ENCODE data around the gene SERBP1.

The SERBP1 gene

GRCh38 chr1:67372136-67372535 lies 58.1 kb downstream of the SERBP1 start:
- H3K27ac ChIP-seq (ENCODE audit: low read depth, low read length), result no peak overlapping the region
- no peaks in the 10 kb centered on the region for H3K79me2 ChIP-seq (ENCODE audit: control insufficient read depth, low read length)
- H3K36me3 ChIP-seq (ENCODE audit: control insufficient read depth, low read length), result no peaks in the 10 kb centered on the region
- H4K20me1 ChIP-seq (ENCODE audit: control insufficient read depth, insufficient read depth, low read depth, low read length), result no peaks in the 10 kb centered on the region
- TF ChIP-seq EZH2phosphoT487 (IDR thresholded peaks at IDR 0.05; ENCODE audit: borderline replicate concordance, low read length) (no peak), CTCF (IDR thresholded peaks at IDR 0.05; ENCODE audit: low read depth, low read length, poor library complexity, severe bottlenecking) (no peak)
- no peak overlapping the region for H3K4me2 ChIP-seq (ENCODE audit: low read length)
- H3K9me3 ChIP-seq (ENCODE audit: control insufficient read depth, insufficient read depth, low read length), result no peaks in the 10 kb centered on the region
- no peaks in the 10 kb centered on the region for H3K4me1 ChIP-seq (ENCODE audit: control insufficient read depth, low read length)
- no peaks in the 10 kb centered on the region for H3K9me2 ChIP-seq (replicated peaks; ENCODE audit: control insufficient read depth, low read length)
- H3F3A ChIP-seq (ENCODE audit: control insufficient read depth, insufficient read depth), result no peaks in the 10 kb centered on the region
- H3K27me3 ChIP-seq (ENCODE audit: control insufficient read depth, low read length), result no peaks in the 10 kb centered on the region
- no peak overlapping the region for H3K4me3 ChIP-seq (ENCODE audit: low read length)

GRCh38 chr1:67371681-67372080 lies 58.5 kb downstream of the SERBP1 start:
- H3K4me1 ChIP-seq (ENCODE audit: control insufficient read depth, low read length), result no peaks in the 10 kb centered on the region
- H3K27me3 ChIP-seq (ENCODE audit: control insufficient read depth, low read length), result no peaks in the 10 kb centered on the region
- no peaks in the 10 kb centered on the region for H4K20me1 ChIP-seq (ENCODE audit: control insufficient read depth, insufficient read depth, low read depth, low read length)
- H3K4me3 ChIP-seq (ENCODE audit: low read length), result no peak overlapping the region
- H3K79me2 ChIP-seq (ENCODE audit: control insufficient read depth, low read length), result no peaks in the 10 kb centered on the region
- no peaks in the 10 kb centered on the region for H3F3A ChIP-seq (ENCODE audit: control insufficient read depth, insufficient read depth)
- no peak overlapping the region for H3K4me2 ChIP-seq (ENCODE audit: low read length)
- H3K36me3 ChIP-seq (ENCODE audit: control insufficient read depth, low read length), result no peaks in the 10 kb centered on the region
- H3K9me2 ChIP-seq (replicated peaks; ENCODE audit: control insufficient read depth, low read length), result no peaks in the 10 kb centered on the region
- H3K9me3 ChIP-seq (ENCODE audit: control insufficient read depth, insufficient read depth, low read length), result no peaks in the 10 kb centered on the region
- no peak overlapping the region for H3K27ac ChIP-seq (ENCODE audit: low read depth, low read length)
- no peak for TF ChIP-seq EZH2phosphoT487 (IDR thresholded peaks at IDR 0.05; ENCODE audit: borderline replicate concordance, low read length)
- TF ChIP-seq CTCF (IDR thresholded peaks at IDR 0.05; ENCODE audit: low read depth, low read length, poor library complexity, severe bottlenecking), result no peak

- Histone ChIP-seq H3K27me3 (ENCODE audit: control insufficient read depth, low read length) (no peaks in the 10 kb centered on the region), H3K4me1 (ENCODE audit: control insufficient read depth, low read length) (no peaks in the 10 kb centered on the region), H3K79me2 (ENCODE audit: control insufficient read depth, low read length) (no peaks in the 10 kb centered on the region), H4K20me1 (ENCODE audit: control insufficient read depth, insufficient read depth, low read depth, low read length) (no peaks in the 10 kb centered on the region), H3K36me3 (ENCODE audit: control insufficient read depth, low read length) (no peaks in the 10 kb centered on the region), H3K4me3 (ENCODE audit: low read length) (no peak overlapping the region), H3K9me2 (replicated peaks; ENCODE audit: control insufficient read depth, low read length) (no peaks in the 10 kb centered on the region), H3K27ac (ENCODE audit: low read depth, low read length) (no peak overlapping the region), H3F3A (ENCODE audit: control insufficient read depth, insufficient read depth) (no peaks in the 10 kb centered on the region), H3K9me3 (ENCODE audit: control insufficient read depth, insufficient read depth, low read length) (no peaks in the 10 kb centered on the region), H3K4me2 (ENCODE audit: low read length) (no peak overlapping the region)
- no peak for TF ChIP-seq CTCF (IDR thresholded peaks at IDR 0.05; ENCODE audit: low read depth, low read length, poor library complexity, severe bottlenecking)
- TF ChIP-seq EZH2phosphoT487 (IDR thresholded peaks at IDR 0.05; ENCODE audit: borderline replicate concordance, low read length), result no peak
These were observed 59.2 kb downstream of the SERBP1 start for GRCh38 chr1:67371043-67371442.
